GM18505 (cell line): ENCODE measurements around the gene PITPNC1.
"Not testable (repeated sequence)": the region's sequence is repeated elsewhere in the genome, so short reads cannot be mapped to it uniquely, and the experiment has no call there.

Source experiments
- ATAC-seq: cut with Tn5 transposase; IDR thresholded peaks from one replicate; pipeline ENCODE4 v1.9.1; 2021; ENCODE audit not compliant: unreplicated experiment
- POLR2A ChIP-seq: IDR thresholded peaks from 4 replicates; pipeline ENCODE4 v1.6.1; 2011; ENCODE audit warnings: borderline replicate concordance; ENCODE audit not compliant: insufficient read depth, insufficient read length; ENCODE audit errors: extremely low read depth

Gene PITPNC1

GRCh38 chr17:67478401-67479041, 101.4 kb downstream of the PITPNC1 start:
- no peak for TF ChIP-seq POLR2A
- no peak for ATAC-seq

GRCh38 chr17:67479148-67479547, 102.1 kb downstream of the PITPNC1 start:
- ATAC-seq, result no peak
- no peak for TF ChIP-seq POLR2A

GRCh38 chr17:67480959-67481358, 103.9 kb downstream of the PITPNC1 start:
- ATAC-seq, result not testable (repeated sequence)

DNA sequence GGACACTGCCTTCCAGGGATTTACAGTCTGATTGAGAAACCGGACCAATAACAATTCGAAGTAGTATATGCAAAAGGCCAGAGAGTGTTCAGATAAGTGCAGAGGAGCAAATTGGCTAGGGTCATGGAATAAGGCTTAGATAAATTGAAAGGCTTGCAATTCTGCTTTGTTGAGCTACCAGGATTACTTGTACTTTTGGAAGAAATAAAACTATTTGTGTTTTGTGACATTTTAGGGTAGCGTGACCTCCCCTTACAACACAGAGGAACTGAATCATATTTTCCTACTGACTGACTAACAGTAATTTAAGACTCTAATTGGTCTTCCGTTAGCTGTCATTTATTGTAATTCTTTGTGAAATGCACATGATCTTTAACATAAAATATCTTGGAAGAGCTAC, 104.7 kb downstream of the PITPNC1 start:
- TF ChIP-seq POLR2A, result no peak

DNA sequence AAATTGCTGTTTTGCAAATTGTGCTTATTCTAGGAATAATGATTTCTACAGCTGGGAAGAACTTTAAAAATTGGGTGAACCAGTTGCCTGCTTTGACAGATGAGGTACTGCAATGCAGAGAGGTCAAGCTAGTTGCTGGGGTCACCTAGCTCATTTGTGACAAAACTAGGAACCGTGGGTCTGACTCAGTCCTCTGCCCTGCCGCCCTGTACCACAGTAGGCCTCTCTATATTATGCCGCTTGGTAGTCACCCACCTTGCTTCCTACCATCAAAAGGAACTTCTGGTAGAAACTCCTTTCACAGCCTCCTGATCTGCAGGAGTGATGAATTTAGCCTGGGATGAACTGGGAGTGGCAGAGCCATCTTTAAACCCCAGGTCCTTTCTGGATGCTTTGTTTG, 105.7 kb downstream of the PITPNC1 start:
- TF ChIP-seq POLR2A, result no peak
- ATAC-seq, result no peak

More for the DNA sequence above, 104.7 kb downstream of the PITPNC1 start:
- no peak for ATAC-seq

GRCh38 chr17:67484261-67484660, 107.2 kb downstream of the PITPNC1 start:
- TF ChIP-seq POLR2A, result no peak
- no peak for ATAC-seq

GRCh38 chr17:67485666-67486065, 108.6 kb downstream of the PITPNC1 start:
- no peak for ATAC-seq

DNA sequence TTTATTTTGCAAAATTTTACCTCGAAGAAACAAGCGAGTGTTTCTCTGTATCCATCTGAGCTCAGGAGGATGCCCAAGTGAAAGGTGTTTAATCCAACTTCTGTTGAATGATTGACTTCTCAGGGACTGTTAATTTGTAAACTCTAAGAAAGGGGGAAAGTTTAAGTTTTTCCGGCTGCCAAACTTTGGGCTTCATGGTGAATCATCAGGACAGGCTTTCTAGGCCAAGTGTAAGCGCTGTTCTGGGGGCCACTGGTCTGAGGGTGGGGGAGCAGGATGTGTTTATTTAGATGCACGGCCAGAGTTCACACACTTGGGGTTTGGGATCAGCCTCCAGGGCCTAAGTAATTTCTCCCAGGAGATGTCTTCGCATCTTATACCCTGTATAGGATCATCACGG, 110.4 kb downstream of the PITPNC1 start:
- ATAC-seq, result no peak
- no peak for TF ChIP-seq POLR2A

More at GRCh38 chr17:67485666-67486065, 108.6 kb downstream of the PITPNC1 start:
- no peak for TF ChIP-seq POLR2A

DNA sequence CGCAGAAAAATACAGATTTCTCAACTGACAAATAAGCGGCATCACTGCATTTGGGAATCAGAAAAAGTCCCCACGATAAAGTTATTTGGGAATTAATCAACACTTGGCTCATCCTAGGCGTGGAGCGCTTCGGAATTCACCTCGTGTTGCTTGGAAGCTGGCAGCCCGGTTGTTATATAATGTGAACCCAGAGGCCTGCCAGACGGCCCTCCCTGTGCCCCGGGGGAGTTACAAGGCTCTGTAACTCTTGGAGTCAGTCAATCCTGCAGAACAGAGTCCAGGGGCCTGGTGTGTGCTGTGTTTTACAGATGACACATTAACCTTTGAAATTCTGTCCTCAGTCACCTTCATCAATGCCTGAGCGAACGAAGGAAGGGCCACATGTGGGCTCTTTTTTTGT, 111.1 kb downstream of the PITPNC1 start:
- ATAC-seq, result no peak
- no peak for TF ChIP-seq POLR2A

- ATAC-seq, result no peak
- no peak for TF ChIP-seq POLR2A
Observed at GRCh38 chr17:67488768-67489167, 111.7 kb downstream of the PITPNC1 start.

DNA sequence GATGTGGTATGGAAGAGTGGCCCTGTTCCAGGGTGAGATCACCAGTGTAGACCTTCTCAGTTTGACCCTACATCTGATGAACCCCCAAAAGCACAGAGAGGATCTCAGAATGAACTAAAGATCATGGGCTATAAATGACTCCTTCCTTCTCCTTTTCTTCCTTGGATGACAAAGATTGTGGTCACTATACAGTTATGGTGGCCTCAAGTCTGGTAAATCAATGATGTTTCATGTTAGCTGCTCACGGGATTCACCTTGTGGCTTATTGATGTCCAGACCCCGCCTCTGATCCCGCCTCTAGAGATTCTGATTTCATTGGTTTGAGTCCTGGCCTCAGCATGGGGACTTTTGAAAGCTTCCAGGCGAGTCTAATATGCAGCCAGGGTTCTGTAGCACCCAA, 112.2 kb downstream of the PITPNC1 start:
- no peak for ATAC-seq
- TF ChIP-seq POLR2A, result no peak

DNA sequence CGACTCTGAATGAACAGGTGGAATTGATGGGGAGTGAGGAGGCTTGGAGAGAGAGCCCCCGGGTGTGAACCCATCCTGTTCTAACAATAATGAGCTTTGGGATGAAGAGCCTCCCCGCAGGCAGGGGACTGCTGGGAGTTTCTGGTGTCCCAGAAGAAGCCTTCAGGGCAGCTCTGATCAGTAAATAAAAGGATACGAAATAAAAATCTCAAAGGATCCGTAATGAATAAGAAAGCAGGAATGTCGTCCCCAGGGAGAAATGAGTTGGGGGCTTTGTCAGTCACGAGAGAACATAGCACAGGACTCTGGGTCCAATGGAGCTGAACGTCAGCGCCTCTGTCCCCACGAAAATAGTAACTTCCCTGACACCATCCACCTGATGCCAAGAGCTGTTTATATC, 113.4 kb downstream of the PITPNC1 start:
- no peak for ATAC-seq
- TF ChIP-seq POLR2A, result no peak

DNA sequence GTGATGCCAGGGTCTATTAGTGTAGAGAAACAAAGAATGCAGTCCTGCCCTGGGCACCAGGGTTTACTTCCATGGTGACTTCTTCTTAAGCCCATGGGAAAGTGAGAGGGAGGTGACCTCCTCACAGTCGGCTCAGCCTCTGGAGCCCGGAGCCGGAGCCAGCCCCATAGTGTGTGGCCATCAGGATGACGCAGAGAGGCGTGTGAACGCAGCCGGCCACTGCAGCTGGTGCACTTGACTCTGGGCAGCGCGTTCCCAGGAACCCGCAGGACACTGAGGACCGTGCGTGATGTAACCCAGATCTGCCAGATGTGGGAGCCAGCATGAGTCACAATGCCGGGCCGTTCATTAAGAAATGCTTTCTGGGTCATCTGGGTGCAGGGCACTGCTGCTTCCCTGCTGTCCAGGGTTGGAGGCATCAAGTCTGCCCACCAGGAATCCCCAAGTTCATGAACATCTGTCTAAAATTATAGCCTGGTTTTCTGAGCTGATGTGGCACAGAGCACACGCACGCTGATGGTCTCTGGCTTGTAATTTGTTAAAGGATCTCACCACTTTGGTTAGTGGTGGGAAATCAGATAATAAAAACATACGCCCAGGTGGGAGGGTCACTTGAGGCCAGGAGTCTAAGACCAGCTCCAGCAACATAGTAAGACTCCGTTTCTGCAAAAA, 114.1 kb downstream of the PITPNC1 start:
- no peak for TF ChIP-seq POLR2A
- no peak for ATAC-seq

GRCh38 chr17:67491681-67492024, 114.6 kb downstream of the PITPNC1 start:
- no peak for ATAC-seq
- TF ChIP-seq POLR2A, result no peak
